ENCODE results near the gene TMCC1.
A peak's percentile ranks its signal among the peaks of the same experiment; 100 is the strongest.

Gene TMCC1

GRCh38 chr3:129673897-129674797 is 219.4 kb downstream of the TMCC1 start:
- DNase-seq: no peak

GRCh38 chr3:129673012-129673411 is 220.5 kb downstream of the TMCC1 start:
- DNase-seq: no peak

- DNase-seq: no peak
These were observed 221.1 kb downstream of the TMCC1 start for GRCh38 chr3:129672412-129672811.

- DNase-seq: no peak
These were observed 228.3 kb downstream of the TMCC1 start for GRCh38 chr3:129665024-129665768.

- no peak for DNase-seq
These were observed 229.4 kb downstream of the TMCC1 start for GRCh38 chr3:129663930-129664646.

GRCh38 chr3:129663045-129663446 is 230.5 kb downstream of the TMCC1 start:
- no peak for DNase-seq

- no peak for DNase-seq
These were observed 231.3 kb downstream of the TMCC1 start for GRCh38 chr3:129662191-129662608.

GRCh38 chr3:129661766-129662165 is 231.7 kb downstream of the TMCC1 start:
- DNase-seq: no peak

GRCh38 chr3:129658110-129658843 is 235.2 kb downstream of the TMCC1 start:
- no peak for DNase-seq

- no peak for DNase-seq
These were observed 236.1 kb downstream of the TMCC1 start for GRCh38 chr3:129657261-129658046.

- no peak for DNase-seq
These were observed 236.8 kb downstream of the TMCC1 start for GRCh38 chr3:129656659-129657247.

- DNase-seq: no peak
These were observed 238.2 kb downstream of the TMCC1 start for GRCh38 chr3:129655291-129655700.

- no peak for DNase-seq
These were observed 239.4 kb downstream of the TMCC1 start for GRCh38 chr3:129654131-129654530.

GRCh38 chr3:129653019-129653418 is 240.5 kb downstream of the TMCC1 start:
- DNase-seq: no peak

- DNase-seq: no peak
These were observed 241.9 kb downstream of the TMCC1 start for GRCh38 chr3:129651435-129652202.

GRCh38 chr3:129650256-129650872 is 243.1 kb downstream of the TMCC1 start:
- DNase-seq: peak; percentile 40

GRCh38 chr3:129648391-129648790 is 245.1 kb downstream of the TMCC1 start:
- DNase-seq: no peak

- DNase-seq: no peak
These were observed 248.2 kb downstream of the TMCC1 start for GRCh38 chr3:129645286-129645685.

- no peak for DNase-seq
These were observed 248.7 kb downstream of the TMCC1 start for GRCh38 chr3:129644836-129645235.

Data from COR-L47 (cell line).